Ovary (tissue), 3 donors: ENCODE data around the gene RAB39B.

Experiments
- EP300 ChIP-seq: sonication (generic); formaldehyde crosslinking; IDR thresholded peaks from one replicate; pipeline ENCODE4 v1.6.1; 2017; ENCODE audit warnings: antibody characterized with exemption
- POLR2A ChIP-seq: fragments of 450-650 bp; IDR thresholded peaks from one replicate; pipeline ENCODE4 v1.6.1; 2017; ENCODE audit warnings: antibody characterized with exemption, mild to moderate bottlenecking, moderate library complexity
- TF ChIP-seq, protein P1 (sequence below), 3 donors: fragments of 450-650 bp in 2 of 3; fragments of 200-600 bp in 1 of 3; IDR thresholded peaks; one replicate each; pipeline versions ENCODE4 v1.5.1 to v1.8.0; 2016 to 2022; ENCODE audit warnings: antibody characterized with exemption in 3 of 3, mild to moderate bottlenecking in 1 of 3
- donor health status: DM: no; HTN: no; CAD: no.

DNA sequence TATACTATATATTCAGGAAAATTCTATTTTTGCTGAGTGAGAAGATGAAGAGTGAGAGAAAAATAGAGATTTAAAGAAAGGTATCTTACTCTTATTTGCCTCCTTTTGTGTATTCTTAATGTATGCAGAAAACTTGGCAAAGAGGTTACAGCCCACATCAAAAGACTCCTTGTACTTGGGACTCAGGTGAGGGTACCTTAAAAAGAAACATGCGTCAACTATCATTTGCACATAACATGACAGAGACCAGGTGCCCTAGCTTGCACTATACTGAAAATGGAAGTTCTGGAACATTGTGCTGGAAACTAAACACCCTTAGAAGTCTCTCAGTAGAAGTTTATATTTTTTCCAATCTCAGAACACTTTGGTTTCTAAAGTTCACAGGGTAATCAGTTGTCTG lies 15.6 kb upstream of the RAB39B start:
- TF ChIP-seq, protein P1, sequence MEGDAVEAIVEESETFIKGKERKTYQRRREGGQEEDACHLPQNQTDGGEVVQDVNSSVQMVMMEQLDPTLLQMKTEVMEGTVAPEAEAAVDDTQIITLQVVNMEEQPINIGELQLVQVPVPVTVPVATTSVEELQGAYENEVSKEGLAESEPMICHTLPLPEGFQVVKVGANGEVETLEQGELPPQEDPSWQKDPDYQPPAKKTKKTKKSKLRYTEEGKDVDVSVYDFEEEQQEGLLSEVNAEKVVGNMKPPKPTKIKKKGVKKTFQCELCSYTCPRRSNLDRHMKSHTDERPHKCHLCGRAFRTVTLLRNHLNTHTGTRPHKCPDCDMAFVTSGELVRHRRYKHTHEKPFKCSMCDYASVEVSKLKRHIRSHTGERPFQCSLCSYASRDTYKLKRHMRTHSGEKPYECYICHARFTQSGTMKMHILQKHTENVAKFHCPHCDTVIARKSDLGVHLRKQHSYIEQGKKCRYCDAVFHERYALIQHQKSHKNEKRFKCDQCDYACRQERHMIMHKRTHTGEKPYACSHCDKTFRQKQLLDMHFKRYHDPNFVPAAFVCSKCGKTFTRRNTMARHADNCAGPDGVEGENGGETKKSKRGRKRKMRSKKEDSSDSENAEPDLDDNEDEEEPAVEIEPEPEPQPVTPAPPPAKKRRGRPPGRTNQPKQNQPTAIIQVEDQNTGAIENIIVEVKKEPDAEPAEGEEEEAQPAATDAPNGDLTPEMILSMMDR (IDR thresholded peaks at IDR 0.05) = no peak
- TF ChIP-seq POLR2A = no peak
- TF ChIP-seq EP300 = no peak
